Chondrocyte (in vitro differentiated cells): ENCODE results near the gene SCD5. TPM values are rescaled to one million over a fixed set of nuclear protein-coding genes. Genes with fewer than 3 reads are reported as not detected.

Experiments used
- DNase-seq: peaks from one replicate; pipeline ENCODE4 v3.0.0; 2021; ENCODE audit warnings: mixed read lengths, low spot score
- H3K27ac Mint-ChIP-seq: one replicate; pipeline ENCODE4 v1.8.0; 2021; ENCODE audit warnings: mild to moderate bottlenecking, moderate library complexity, mixed read lengths; ENCODE audit not compliant: unreplicated experiment
- H3K27me3 Mint-ChIP-seq: 2 replicates; pipeline ENCODE4 v1.8.0; 2021; ENCODE audit warnings: low read depth, mixed read lengths
- H3K36me3 Mint-ChIP-seq: 2 replicates; pipeline ENCODE4 v1.8.0; 2021; ENCODE audit warnings: low read depth, mixed read lengths
- H3K4me1 Mint-ChIP-seq: 2 replicates; pipeline ENCODE4 v1.8.0; 2021; ENCODE audit warnings: low read depth, mild to moderate bottlenecking, mixed read lengths
- H3K4me3 Mint-ChIP-seq: one replicate; pipeline ENCODE4 v1.8.0; 2021; ENCODE audit warnings: mild to moderate bottlenecking, moderate library complexity, mixed read lengths; ENCODE audit not compliant: unreplicated experiment
- H3K9me3 Mint-ChIP-seq: 2 replicates; pipeline ENCODE4 v1.8.0; 2021; ENCODE audit warnings: low read depth, mixed read lengths
- CTCF ChIP-seq: fragments of 200-600 bp; sonication (generic); IDR thresholded peaks from 2 replicates; pipeline ENCODE4 v1.5.0; 2021; ENCODE audit warnings: antibody characterized with exemption, mild to moderate bottlenecking, moderate library complexity
- total RNA-seq: library from RNA; stranded (reverse); gene quantifications from 3 replicates; pipeline ENCODE4 v1.2.1, GENCODE V29; 2021

Gene SCD5
- total RNA-seq, 1 donor from 2014 or later = 22.6 TPM

GRCh38 chr4:82687531-82687930 lies 111.1 kb downstream of the SCD5 start:
- Mint-ChIP-seq H3K4me3 (no peak overlapping the region), H3K9me3 (no peaks in the 10 kb centered on the region), H3K27ac (no peak overlapping the region), H3K27me3 (no peaks in the 10 kb centered on the region), H3K36me3 (peaks cover 2% of the 10 kb centered on the region), H3K4me1 (peaks cover 8% of the 10 kb centered on the region)
- TF ChIP-seq CTCF = no peak
- no peak for DNase-seq

- DNase-seq = no peak
Observed at GRCh38 chr4:82681754-82682153, 116.8 kb downstream of the SCD5 start.

DNA sequence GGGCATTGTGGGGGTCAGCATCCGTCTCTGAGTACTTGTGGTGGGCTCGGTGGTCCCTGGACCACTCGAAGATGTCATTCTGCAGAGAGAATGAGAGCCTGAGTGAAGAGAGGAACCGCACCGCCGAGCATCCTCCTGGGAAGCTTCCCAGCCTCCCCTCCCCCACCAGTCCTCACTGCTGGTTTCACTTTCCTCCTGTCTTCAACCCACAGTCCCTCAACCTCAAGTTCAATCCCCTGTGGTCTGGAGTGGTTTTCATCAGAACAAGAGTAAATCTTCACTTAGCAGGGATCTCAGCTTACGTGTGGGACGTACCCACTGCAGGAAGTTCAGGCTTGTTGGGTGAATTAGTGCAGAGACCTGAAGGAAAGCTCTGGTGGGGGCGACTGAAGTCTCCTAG lies 117.8 kb downstream of the SCD5 start:
- Mint-ChIP-seq H3K9me3 (no peaks in the 10 kb centered on the region), H3K27ac (no peak overlapping the region), H3K4me3 (no peak overlapping the region), H3K4me1 (no peaks in the 10 kb centered on the region), H3K27me3 (no peaks in the 10 kb centered on the region), H3K36me3 (peaks cover 5% of the 10 kb centered on the region)
- TF ChIP-seq CTCF = no peak
- DNase-seq = no peak

More at GRCh38 chr4:82681754-82682153, 116.8 kb downstream of the SCD5 start:
- no peak overlapping the region for H3K27ac Mint-ChIP-seq
- H3K36me3 Mint-ChIP-seq = peaks cover 5% of the 10 kb centered on the region
- no peak overlapping the region for H3K4me3 Mint-ChIP-seq
- H3K9me3 Mint-ChIP-seq = no peaks in the 10 kb centered on the region
- H3K27me3 Mint-ChIP-seq = no peaks in the 10 kb centered on the region
- no peak for TF ChIP-seq CTCF
- no peaks in the 10 kb centered on the region for H3K4me1 Mint-ChIP-seq

GRCh38 chr4:82679531-82679930 lies 119.1 kb downstream of the SCD5 start:
- no peak for DNase-seq
- Mint-ChIP-seq H3K9me3 (peaks cover 5% of the 10 kb centered on the region), H3K27ac (no peak overlapping the region), H3K4me3 (no peak overlapping the region), H3K27me3 (no peaks in the 10 kb centered on the region), H3K4me1 (no peaks in the 10 kb centered on the region), H3K36me3 (peaks cover 4% of the 10 kb centered on the region)
- no peak for TF ChIP-seq CTCF

DNA sequence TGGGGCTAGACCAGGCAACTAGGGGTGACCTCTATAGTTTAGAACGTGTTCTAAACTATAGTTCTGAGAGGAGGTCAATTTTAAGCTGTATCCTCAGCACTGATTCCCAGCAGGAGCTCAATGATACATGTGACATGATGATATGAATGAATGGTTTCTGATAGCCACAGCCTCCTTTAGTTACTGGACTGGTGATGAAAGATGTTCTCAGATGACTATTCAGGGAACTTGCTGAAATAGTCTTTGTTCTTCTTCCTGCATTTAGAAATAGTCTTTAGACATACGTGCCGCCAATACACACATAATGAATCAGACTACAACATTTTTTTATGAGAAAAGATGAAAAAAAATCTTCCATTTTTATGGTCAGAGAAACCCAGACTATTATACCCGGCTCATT lies 120.5 kb downstream of the SCD5 start:
- peaks cover 6% of the 10 kb centered on the region for H3K9me3 Mint-ChIP-seq
- no peaks in the 10 kb centered on the region for H3K27me3 Mint-ChIP-seq
- no peak overlapping the region for H3K27ac Mint-ChIP-seq
- H3K36me3 Mint-ChIP-seq = peaks cover 7% of the 10 kb centered on the region
- TF ChIP-seq CTCF = no peak
- DNase-seq = no peak
- no peaks in the 10 kb centered on the region for H3K4me1 Mint-ChIP-seq
- H3K4me3 Mint-ChIP-seq = no peak overlapping the region
